Peyer's patch (tissue), 4 donors: ENCODE measurements around the gene GPR119. TPM values are rescaled to one million over a fixed set of nuclear protein-coding genes. Genes with fewer than 3 reads are reported as not detected.
"Not testable (repeated sequence)": the region's sequence is repeated elsewhere in the genome, so short reads cannot be mapped to it uniquely, and the experiment has no call there.

Source experiments
- DNase-seq, 3 donors: peaks; one replicate each; pipeline ENCODE4 v3.0.0-alpha.2; 2017 to 2019
- H3K27ac ChIP-seq, 4 donors: fragments of 200-600 bp; sonication (generic); one replicate each; pipeline ENCODE4 v1.5.1; 2016 to 2019
- H3K27me3 ChIP-seq, 2 donors: fragments of 200-600 bp; sonication (generic); one replicate each; pipeline ENCODE4 v1.5.1; 2019
- H3K36me3 ChIP-seq, 3 donors: fragments of 200-600 bp; sonication (generic); one replicate each; pipeline ENCODE4 v1.5.1; 2016 to 2019
- H3K4me1 ChIP-seq, 4 donors: fragments of 200-600 bp; sonication (generic); one replicate each; pipeline ENCODE4 v1.5.1; 2016 to 2019
- H3K4me3 ChIP-seq, 4 donors: fragments of 200-600 bp; sonication (generic); 1 replicate in 3 of 4; 2 replicates in 1 of 4; pipeline ENCODE4 v1.5.1; 2016 to 2019; ENCODE audit warnings: mild to moderate bottlenecking in 1 of 4
- H3K9me3 ChIP-seq, 4 donors: fragments of 200-600 bp; sonication (generic); one replicate each; pipeline ENCODE4 v1.5.1; 2016 to 2019; ENCODE audit warnings: mild to moderate bottlenecking in 1 of 4
- CTCF ChIP-seq, 6 experiments: fragments of 450-650 bp in 4 of 6; fragments of 200-600 bp in 2 of 6; sonication (generic) in 1 of 6; IDR thresholded peaks; one replicate each; pipeline ENCODE4 v1.5.1; 2017 to 2019; ENCODE audit warnings: antibody characterized with exemption in 6 of 6, mild to moderate bottlenecking in 3 of 6, moderate library complexity in 1 of 6
- POLR2A ChIP-seq, 2 donors: fragments of 450-650 bp; IDR thresholded peaks; one replicate each; pipeline ENCODE4 v1.5.1; 2017; ENCODE audit warnings: antibody characterized with exemption in 2 of 2, mild to moderate bottlenecking in 2 of 2, moderate library complexity in 2 of 2
- total RNA-seq, 4 donors: library from RNA; depleted of rRNA; stranded (reverse); fragments of >200 nt; gene quantifications; one replicate each; pipeline ENCODE4 v1.1.0, GENCODE V29; 2016

The GPR119 gene
- not detected for total RNA-seq

- Histone ChIP-seq H3K27me3 (no peaks in the 10 kb centered on the region), H3K27ac (no peak within 1 kb of the TSS), H3K9me3 (no peaks in the 10 kb centered on the region), H3K36me3 (no peaks in the 10 kb centered on the region), H3K4me3 (no peak within 1 kb of the TSS), H3K4me1 (no peaks in the 10 kb centered on the region)
- no peak for DNase-seq
- TF ChIP-seq CTCF (IDR thresholded peaks at IDR 0.05) (no peak), POLR2A (IDR thresholded peaks at IDR 0.05) (no peak)
Observed at GRCh38 chrX:130385520-130385919, at the start of gene GPR119. Gene GPR119 (minus strand): TSS chrX:130385674. CDS start chrX:130385447, 227 bp downstream.

GRCh38 chrX:130429236-130429635, 43.8 kb upstream of the GPR119 start:
- not testable (repeated sequence) for H3K4me1 ChIP-seq, H3K4me3 ChIP-seq, H3K27ac ChIP-seq, H3K27me3 ChIP-seq, H3K36me3 ChIP-seq, H3K9me3 ChIP-seq, DNase-seq

- Histone ChIP-seq H3K27ac (no peak overlapping the region), H3K4me1 (no peaks in the 10 kb centered on the region), H3K27me3 (no peaks in the 10 kb centered on the region), H3K4me3 (no peak overlapping the region), H3K36me3 (no peaks in the 10 kb centered on the region), H3K9me3 (no peaks in the 10 kb centered on the region)
- TF ChIP-seq CTCF (IDR thresholded peaks at IDR 0.05) (no peak), POLR2A (IDR thresholded peaks at IDR 0.05) (no peak)
- no peak for DNase-seq
Observed at GRCh38 chrX:130426531-130426930, 41.1 kb upstream of the GPR119 start.

- Histone ChIP-seq H3K27ac (no peak overlapping the region), H3K36me3 (no peaks in the 10 kb centered on the region), H3K4me3 (no peak overlapping the region), H3K9me3 (no peaks in the 10 kb centered on the region), H3K27me3 (no peaks in the 10 kb centered on the region), H3K4me1 (no peaks in the 10 kb centered on the region)
- no peak for DNase-seq
- TF ChIP-seq POLR2A (IDR thresholded peaks at IDR 0.05) (no peak), CTCF (IDR thresholded peaks at IDR 0.05) (no peak)
Observed at GRCh38 chrX:130419263-130419662, 33.8 kb upstream of the GPR119 start.

- Histone ChIP-seq H3K4me1 (no peaks in the 10 kb centered on the region), H3K36me3 (no peaks in the 10 kb centered on the region), H3K9me3 (no peaks in the 10 kb centered on the region), H3K4me3 (no peak overlapping the region), H3K27me3 (no peaks in the 10 kb centered on the region), H3K27ac (no peak overlapping the region)
- no peak for DNase-seq
- TF ChIP-seq POLR2A (IDR thresholded peaks at IDR 0.05) (no peak), CTCF (IDR thresholded peaks at IDR 0.05) (no peak)
Observed at GRCh38 chrX:130418740-130419139, 33.3 kb upstream of the GPR119 start.

- Histone ChIP-seq H3K27ac (no peak overlapping the region), H3K4me3 (no peak overlapping the region), H3K9me3 (no peaks in the 10 kb centered on the region), H3K4me1 (no peaks in the 10 kb centered on the region), H3K36me3 (no peaks in the 10 kb centered on the region), H3K27me3 (no peaks in the 10 kb centered on the region)
- TF ChIP-seq CTCF (IDR thresholded peaks at IDR 0.05): no peak
- TF ChIP-seq POLR2A (IDR thresholded peaks at IDR 0.05): no peak
- no peak for DNase-seq
Observed at GRCh38 chrX:130418066-130418465, 32.6 kb upstream of the GPR119 start.
